Measurements from ENCODE around the gene SCN1A. TPM values are rescaled to one million over a fixed set of nuclear protein-coding genes. Genes with fewer than 3 reads are reported as not detected.

The SCN1A gene
- total and polyA plus RNA-seq, 2 of the 8 experiments (the other 6 are each of a cell fraction or from before 2014, with no cell fraction given): 0.18 to 1.9 TPM

DNA sequence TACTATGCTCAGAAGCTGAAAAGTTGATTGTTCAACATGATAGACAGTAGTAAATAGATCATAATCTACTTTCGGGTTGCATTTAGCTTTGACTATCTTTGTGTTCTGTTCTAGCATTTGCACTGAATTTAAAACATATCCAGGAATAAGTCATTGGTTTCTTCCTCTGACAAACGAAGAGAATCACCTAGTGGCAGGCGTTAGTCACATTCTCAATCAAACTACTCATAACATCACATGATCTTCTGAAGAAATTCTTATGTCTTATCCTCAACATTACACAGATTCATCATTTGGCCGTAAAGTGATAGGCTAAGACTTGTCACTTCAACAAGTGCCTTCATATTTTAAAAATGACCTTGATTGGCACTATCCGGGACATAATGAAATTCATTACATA is 110.6 kb downstream of the SCN1A start:
- no peak for DNase-seq (ENCODE audit: low read depth in 1 of 2, low spot score in 2 of 2)

More for the DNA sequence above, 110.6 kb downstream of the SCN1A start:
- no peaks in the 10 kb centered on the region for H4K20me1 ChIP-seq (replicated peaks in 1 of 2; ENCODE audit: control insufficient read depth in 1 of 2, insufficient read depth in 2 of 2, low read length in 2 of 2)
- H2BK15ac ChIP-seq (ENCODE audit: low read length): no peak overlapping the region
- no peak overlapping the region for H2BK20ac ChIP-seq (ENCODE audit: low read length)
- H2AK5ac ChIP-seq (ENCODE audit: low read depth, low read length): no peak overlapping the region
- no peak overlapping the region for H4K5ac ChIP-seq (ENCODE audit: insufficient read length, low read depth, low read length)
- POLR2A ChIA-PET (ENCODE audit: partially characterized antibody): no interaction called here
- H3K14ac ChIP-seq (ENCODE audit: insufficient read length): no peak overlapping the region
- H3K79me1 ChIP-seq (ENCODE audit: low read depth, low read length): no peaks in the 10 kb centered on the region
- no peaks in the 10 kb centered on the region for H3K9me3 ChIP-seq (ENCODE audit: insufficient read depth in 2 of 2, low read depth in 1 of 2, low read length in 1 of 2)
- 84% methylated on average over 5 of the region's 5 CpGs; no CpG with 5 or more reads in 1 of the 2 experiments for WGBS, 2 experiments (ENCODE audit: extremely low coverage in 1 of 2, insufficient coverage in 1 of 2, insufficient read length in 1 of 2, insufficient replicate concordance in 2 of 2, low coverage in 1 of 2, low lambda C conversion rate in 2 of 2, missing lambda C conversion rate in 1 of 2)
- H3K23ac ChIP-seq (ENCODE audit: insufficient read length): no peak overlapping the region
- H3K4me1 ChIP-seq (replicated peaks in 1 of 4; ENCODE audit: control insufficient read depth in 3 of 4, insufficient read depth in 4 of 4, low read length in 3 of 4): no peaks in the 10 kb centered on the region
- H3K23me2 ChIP-seq (ENCODE audit: low read depth, low read length): no peaks in the 10 kb centered on the region
- TF ChIP-seq, protein P1, sequence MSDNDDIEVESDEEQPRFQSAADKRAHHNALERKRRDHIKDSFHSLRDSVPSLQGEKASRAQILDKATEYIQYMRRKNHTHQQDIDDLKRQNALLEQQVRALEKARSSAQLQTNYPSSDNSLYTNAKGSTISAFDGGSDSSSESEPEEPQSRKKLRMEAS (IDR thresholded peaks at IDR 0.05): no peak
- TF ChIP-seq CREB1 (IDR thresholded peaks at IDR 0.05) (no peak), CTBP2 (IDR thresholded peaks at IDR 0.05; ENCODE audit: borderline replicate concordance, insufficient read depth, insufficient read length, low read length) (no peak), HDAC2 (IDR thresholded peaks at IDR 0.05; ENCODE audit: borderline replicate concordance in 1 of 2, low read depth in 2 of 2, low read length in 2 of 2) (no peak), EGR1 (IDR thresholded peaks at IDR 0.05; ENCODE audit: borderline replicate concordance, low read depth, low read length) (no peak), TBP (IDR thresholded peaks at IDR 0.05; ENCODE audit: low read depth, low read length) (no peak)
- CTCF ChIA-PET (ENCODE audit: partially characterized antibody): interaction anchor here (0.7 kb wide), 1 partner anchor 135 kb away, joined by 3 read pairs; no protein-coding TSS in a partner anchor
- no peak overlapping the region for H3K27ac ChIP-seq (ENCODE audit: low read depth, low read length)
- H4K8ac ChIP-seq (ENCODE audit: extremely low read depth, insufficient read depth, low read length): no peak overlapping the region
- H2BK120ac ChIP-seq (replicated peaks; ENCODE audit: low read depth, low read length): no peak overlapping the region
- no peak for FAIRE-seq
- H2BK12ac ChIP-seq (ENCODE audit: low read depth, low read length): no peak overlapping the region
- H3K18ac ChIP-seq (ENCODE audit: extremely low read depth, low read length): no peak overlapping the region
- H2BK5ac ChIP-seq (ENCODE audit: low read depth, low read length): no peak overlapping the region
- no peak overlapping the region for H3K4ac ChIP-seq (replicated peaks; ENCODE audit: insufficient read length, low read depth, low read length)
- no peaks in the 10 kb centered on the region for H3K79me2 ChIP-seq (ENCODE audit: control insufficient read depth in 1 of 2, insufficient read depth in 2 of 2, low read length in 2 of 2)
- H2AFZ ChIP-seq (ENCODE audit: low read length): no peak overlapping the region
- H3K56ac ChIP-seq (replicated peaks; ENCODE audit: insufficient read length, low read depth, low read length): no peak overlapping the region
- no peak overlapping the region for H3K9ac ChIP-seq (replicated peaks in 1 of 4; ENCODE audit: extremely low read depth in 1 of 4, low read depth in 3 of 4, low read length in 3 of 4)
- no peaks in the 10 kb centered on the region for H3K36me3 ChIP-seq (ENCODE audit: control insufficient read depth in 2 of 4, insufficient read depth in 4 of 4, low read length in 3 of 4)
- no peaks in the 10 kb centered on the region for H3K27me3 ChIP-seq (replicated peaks in 1 of 4; ENCODE audit: control insufficient read depth in 3 of 4, extremely low read depth in 1 of 4, insufficient read depth in 3 of 4, low read length in 3 of 4)
- no peak overlapping the region for H3K4me3 ChIP-seq (ENCODE audit: extremely low read depth in 1 of 4, insufficient read depth in 2 of 4, low read depth in 3 of 4, low read length in 4 of 4)
- H3K4me2 ChIP-seq (ENCODE audit: insufficient read depth in 1 of 2, low read depth in 2 of 2, low read length in 2 of 2): no peak overlapping the region
- H4K91ac ChIP-seq (replicated peaks; ENCODE audit: insufficient read length, low read length): no peak overlapping the region
